Right atrium auricular region (tissue), 2 donors: ENCODE results near the gene HRC. TPM values are rescaled to one million over a fixed set of nuclear protein-coding genes. Genes with fewer than 3 reads are reported as not detected.

ENCODE experiments used
- DNase-seq: peaks from one replicate; pipeline ENCODE4 v3.0.0-alpha.2; 2019; ENCODE audit warnings: low spot score
- H3K27ac ChIP-seq, 2 donors: fragments of 200-600 bp; sonication (generic); 1 replicate in 1 of 2; 2 replicates in 1 of 2; pipeline ENCODE4 v1.5.1; 2016 to 2019
- H3K27me3 ChIP-seq, 2 donors: fragments of 200-600 bp; sonication (generic); one replicate each; pipeline versions ENCODE4 v1.5.1 to v1.6.0; 2017 to 2019
- H3K36me3 ChIP-seq: fragments of 200-600 bp; sonication (generic); one replicate; pipeline ENCODE4 v1.5.1; 2016
- H3K4me1 ChIP-seq, 2 donors: fragments of 200-600 bp; sonication (generic); one replicate each; pipeline versions ENCODE4 v1.5.1 to v1.6.0; 2017 to 2019
- H3K4me3 ChIP-seq, 2 donors: fragments of 200-600 bp; sonication (generic); 1 replicate in 1 of 2; 2 replicates in 1 of 2; pipeline ENCODE4 v1.5.1; 2017 to 2019; ENCODE audit warnings: mild to moderate bottlenecking in 1 of 2, moderate library complexity in 1 of 2
- H3K9me3 ChIP-seq, 2 donors: fragments of 200-600 bp; sonication (generic); one replicate each; pipeline ENCODE4 v1.5.1; 2019
- CTCF ChIP-seq, 2 donors: fragments of 200-600 bp; sonication (generic); IDR thresholded peaks; one replicate each; pipeline ENCODE4 v1.5.1; 2019; ENCODE audit warnings: antibody characterized with exemption in 2 of 2
- total RNA-seq, 2 donors: library from RNA; depleted of rRNA; stranded (reverse); fragments of >200 nt; gene quantifications; one replicate each; pipeline ENCODE4 v1.1.0, GENCODE V29; 2016

HRC gene
- total RNA-seq, 2 donors from 2014 or later: 558 to 1,164 TPM

GRCh38 chr19:49145573-49146407 is 9.4 kb downstream of the HRC start:
- no peaks in the 10 kb centered on the region for H3K9me3 ChIP-seq
- peaks cover 0 to 44% of the 10 kb centered on the region in 2 donors for H3K4me1 ChIP-seq
- no peaks in the 10 kb centered on the region for H3K27me3 ChIP-seq
- peak; percentile 91 to 94 for TF ChIP-seq CTCF (IDR thresholded peaks at IDR 0.05)
- DNase-seq: peak; percentile 91
- H3K4me3 ChIP-seq: peak overlapping the region; percentile 6 to 37
- H3K27ac ChIP-seq: peak overlapping the region in 1 of 2 donors; percentile 4
- H3K36me3 ChIP-seq: no peaks in the 10 kb centered on the region

GRCh38 chr19:49142866-49143335 is 12.3 kb downstream of the HRC start:
- Histone ChIP-seq H3K27ac (no peak overlapping the region), H3K36me3 (no peaks in the 10 kb centered on the region), H3K27me3 (no peaks in the 10 kb centered on the region), H3K9me3 (no peaks in the 10 kb centered on the region), H3K4me1 (peaks cover 0 to 22% of the 10 kb centered on the region in 2 donors), H3K4me3 (peak overlapping the region; percentile 40 to 62)
- DNase-seq: peak; percentile 95
- TF ChIP-seq CTCF (IDR thresholded peaks at IDR 0.05): no peak

GRCh38 chr19:49141352-49141751 is 13.8 kb downstream of the HRC start:
- Histone ChIP-seq H3K36me3 (no peaks in the 10 kb centered on the region), H3K27me3 (no peaks in the 10 kb centered on the region), H3K4me1 (peaks cover 0 to 19% of the 10 kb centered on the region in 2 donors), H3K27ac (no peak overlapping the region), H3K4me3 (no peak overlapping the region), H3K9me3 (no peaks in the 10 kb centered on the region)
- TF ChIP-seq CTCF (IDR thresholded peaks at IDR 0.05): no peak
- no peak for DNase-seq

GRCh38 chr19:49140951-49141350 is 14.2 kb downstream of the HRC start:
- H3K4me3 ChIP-seq: no peak overlapping the region
- no peaks in the 10 kb centered on the region for H3K9me3 ChIP-seq
- TF ChIP-seq CTCF (IDR thresholded peaks at IDR 0.05): no peak
- H3K27me3 ChIP-seq: no peaks in the 10 kb centered on the region
- H3K27ac ChIP-seq: no peak overlapping the region
- H3K4me1 ChIP-seq: peaks cover 0 to 18% of the 10 kb centered on the region in 2 donors
- H3K36me3 ChIP-seq: no peaks in the 10 kb centered on the region
- DNase-seq: no peak

- no peak for TF ChIP-seq CTCF (IDR thresholded peaks at IDR 0.05)
- Histone ChIP-seq H3K27me3 (no peaks in the 10 kb centered on the region), H3K4me1 (peaks cover 0 to 19% of the 10 kb centered on the region in 2 donors), H3K27ac (peak overlapping the region; percentile 38 to 47), H3K4me3 (no peak overlapping the region), H3K9me3 (no peaks in the 10 kb centered on the region), H3K36me3 (no peaks in the 10 kb centered on the region)
- peak; percentile 88 for DNase-seq
These were observed 18.4 kb downstream of the HRC start for GRCh38 chr19:49136771-49137171.
